ENCODE data around the gene PSKH1.

The PSKH1 gene

DNA sequence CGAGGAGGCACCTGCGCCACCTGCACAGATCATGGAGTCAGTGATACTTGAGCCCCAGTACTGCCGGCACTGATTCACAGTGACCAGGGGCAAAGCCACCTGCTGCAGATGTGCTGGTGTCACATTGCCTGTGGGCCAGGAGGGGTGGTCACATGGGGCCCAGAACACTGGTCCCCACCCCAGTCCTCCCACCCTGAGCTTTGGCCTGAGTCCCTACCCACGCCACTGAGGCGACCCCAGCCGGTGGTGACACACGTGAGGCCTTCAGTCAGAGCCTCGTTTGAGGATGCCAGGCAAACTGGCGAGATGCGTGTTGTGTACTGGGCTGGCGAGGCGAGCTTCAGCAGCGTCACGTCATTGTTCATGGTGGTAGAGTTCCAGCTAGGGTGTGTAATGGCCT, 37.1 kb downstream of the PSKH1 start:
- DNase-seq (ENCODE audit: low read depth) = no peak
- no peak for TF ChIP-seq CTCF (IDR thresholded peaks at IDR 0.05; ENCODE audit: control insufficient read depth, extremely low read depth, insufficient read depth)
- no peak overlapping the region for H3K4me3 ChIP-seq (ENCODE audit: low read depth, low read length)

DNA sequence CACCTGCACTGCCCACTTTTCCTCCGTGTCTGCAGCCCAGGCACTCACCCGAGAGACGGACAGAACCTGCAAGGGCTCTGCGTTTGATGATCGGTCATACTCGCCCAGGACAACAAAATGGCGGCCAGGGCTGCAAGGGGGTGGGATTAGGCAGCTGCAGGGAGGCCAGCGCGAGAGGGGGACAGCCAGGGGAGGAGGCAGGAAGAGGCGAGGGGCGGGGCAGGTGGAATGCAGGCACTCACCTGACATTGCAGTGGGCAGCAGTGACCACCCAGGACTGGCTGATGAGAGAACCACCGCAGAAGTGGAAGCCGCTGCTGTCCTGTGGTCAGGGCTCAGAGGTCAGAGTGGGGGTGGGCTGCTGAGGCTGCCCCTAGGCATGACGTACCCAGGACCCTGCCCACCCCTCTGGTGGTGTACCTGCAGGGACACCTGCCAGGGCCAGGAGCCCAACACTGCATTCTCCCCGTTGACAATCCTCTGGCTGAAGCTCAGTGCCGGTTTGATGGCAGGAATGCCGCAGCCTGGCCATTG, 37.7 kb downstream of the PSKH1 start:
- no peak for TF ChIP-seq CTCF (IDR thresholded peaks at IDR 0.05; ENCODE audit: control insufficient read depth, extremely low read depth, insufficient read depth)
- no peak for DNase-seq (ENCODE audit: low read depth)
- H3K4me3 ChIP-seq (ENCODE audit: low read depth, low read length) = no peak overlapping the region

DNA sequence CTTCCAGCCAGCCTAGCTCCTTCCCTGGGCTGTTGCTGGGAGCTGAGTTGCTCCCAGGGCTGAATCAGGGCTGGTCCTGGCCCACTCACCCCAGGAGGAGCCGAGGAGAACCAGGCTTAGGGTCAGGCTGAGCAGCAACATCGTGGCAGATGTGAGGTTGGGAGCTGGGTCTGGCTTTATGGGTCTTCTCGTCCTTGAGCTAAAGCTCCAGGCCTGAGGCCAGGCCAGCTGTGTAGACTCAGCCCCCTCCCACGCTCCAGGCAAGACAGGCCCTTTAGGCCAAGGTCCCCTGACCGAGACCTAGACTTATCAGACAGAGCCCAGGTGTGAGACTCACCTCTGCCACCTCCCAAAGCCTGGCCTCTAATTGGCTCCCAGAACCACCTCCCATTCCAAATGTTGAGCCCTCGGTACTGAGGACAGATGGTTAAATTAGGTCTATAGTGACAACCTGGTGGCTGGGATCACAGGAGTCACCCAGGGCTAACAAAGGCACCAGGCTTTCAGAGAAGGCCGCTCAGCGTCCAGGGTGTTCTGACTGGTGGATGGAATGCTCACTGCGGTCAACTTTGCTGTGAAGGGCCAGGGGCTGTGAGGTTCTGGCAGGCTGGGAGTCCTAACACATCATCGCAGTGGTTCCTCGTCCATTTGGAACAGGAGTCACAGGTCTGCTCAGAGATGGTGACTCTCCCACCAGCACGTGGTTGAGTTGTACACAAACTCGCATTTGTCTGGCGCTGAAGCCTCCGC, 38.8 kb downstream of the PSKH1 start, which contains the start of gene CTRL:
Gene CTRL, minus strand, starts transcription at position 151 of the 750 bp plus-strand sequence. Its CDS starts 10 bp downstream, at position 141.
- no peak within 1 kb of the TSS for H3K4me3 ChIP-seq (ENCODE audit: low read depth, low read length)
- no peak for DNase-seq (ENCODE audit: low read depth)
- no peak for TF ChIP-seq CTCF (IDR thresholded peaks at IDR 0.05; ENCODE audit: control insufficient read depth, extremely low read depth, insufficient read depth)

- no peak for TF ChIP-seq CTCF (IDR thresholded peaks at IDR 0.05; ENCODE audit: control insufficient read depth, extremely low read depth, insufficient read depth)
These were observed 39.4 kb downstream of the PSKH1 start for GRCh38 chr16:67932462-67932840.

GRCh38 chr16:67933805-67934204, 40.8 kb downstream of the PSKH1 start:
- no peak overlapping the region for H3K4me3 ChIP-seq (ENCODE audit: low read depth, low read length)
- no peak for DNase-seq (ENCODE audit: low read depth)

More at GRCh38 chr16:67932462-67932840, 39.4 kb downstream of the PSKH1 start:
- no peak for DNase-seq (ENCODE audit: low read depth)
- H3K4me3 ChIP-seq (ENCODE audit: low read depth, low read length) = no peak overlapping the region

GRCh38 chr16:67934306-67935100, 41.4 kb downstream of the PSKH1 start:
- peak overlapping the region; percentile 99 for H3K4me3 ChIP-seq (ENCODE audit: low read depth, low read length)
- no peak for TF ChIP-seq CTCF (IDR thresholded peaks at IDR 0.05; ENCODE audit: control insufficient read depth, extremely low read depth, insufficient read depth)
- DNase-seq (ENCODE audit: low read depth) = no peak

More at GRCh38 chr16:67933805-67934204, 40.8 kb downstream of the PSKH1 start:
- no peak for TF ChIP-seq CTCF (IDR thresholded peaks at IDR 0.05; ENCODE audit: control insufficient read depth, extremely low read depth, insufficient read depth)
